Smooth muscle cell (in vitro differentiated cells): ENCODE results near the gene LGALSL. TPM values are rescaled to one million over a fixed set of nuclear protein-coding genes. Genes with fewer than 3 reads are reported as not detected.

Experiments used
- DNase-seq: peaks from one replicate; lab custom pipeline; 2025; ENCODE audit not compliant: unreplicated experiment; lab: John Stamatoyannopoulos, UW
- H2AFZ ChIP-seq: fragments of 200-600 bp; sonication (generic); 2 replicates; pipeline ENCODE4 v1.6.0; 2016; ENCODE audit warnings: antibody characterized with exemption, low read depth, mild to moderate bottlenecking
- H3F3A ChIP-seq: fragments of 200-600 bp; sonication (generic); 2 replicates; pipeline ENCODE4 v1.6.0; 2017; ENCODE audit warnings: antibody characterized with exemption, low read depth
- H3K27ac ChIP-seq: fragments of 200-600 bp; sonication (generic); 2 replicates; pipeline ENCODE4 v1.5.1; 2016; ENCODE audit warnings: low read depth, mild to moderate bottlenecking
- H3K27me3 ChIP-seq: fragments of 200-600 bp; sonication (generic); 2 replicates; pipeline ENCODE4 v1.6.1; 2016; ENCODE audit warnings: low read depth, mild to moderate bottlenecking
- H3K36me3 ChIP-seq: fragments of 200-600 bp; sonication (generic); 2 replicates; pipeline ENCODE4 v1.5.1; 2016; ENCODE audit warnings: low read depth
- H3K4me1 ChIP-seq: fragments of 200-600 bp; sonication (generic); 2 replicates; pipeline ENCODE4 v1.5.1; 2016; ENCODE audit warnings: low read depth
- H3K4me2 ChIP-seq: fragments of 200-600 bp; sonication (generic); 2 replicates; pipeline ENCODE4 v1.6.0; 2016; ENCODE audit warnings: mild to moderate bottlenecking
- H3K4me3 ChIP-seq: fragments of 200-600 bp; sonication (generic); 2 replicates; pipeline ENCODE4 v1.5.1; 2016; ENCODE audit warnings: mild to moderate bottlenecking
- H3K79me2 ChIP-seq: fragments of 200-600 bp; sonication (generic); 2 replicates; pipeline ENCODE4 v1.6.0; 2016; ENCODE audit warnings: low read depth, mild to moderate bottlenecking
- H3K9ac ChIP-seq: fragments of 200-600 bp; sonication (generic); 2 replicates; pipeline ENCODE4 v1.6.0; 2016; ENCODE audit warnings: low read depth
- H3K9me3 ChIP-seq: fragments of 200-600 bp; sonication (generic); replicated peaks from 2 replicates; pipeline ENCODE4 v1.5.1; 2016; ENCODE audit warnings: low read depth
- H4K20me1 ChIP-seq: fragments of 200-600 bp; sonication (generic); 2 replicates; pipeline ENCODE4 v1.6.0; 2016; ENCODE audit warnings: low read depth
- WGBS: methylation state at CpG from one replicate; pipeline ENCODE4 v1.1.7; 2016; ENCODE audit warnings: low lambda C conversion rate; 5-methylcytosine and 5-hydroxymethylcytosine counted together
- polyA plus RNA-seq: library from polyadenylated mRNA; unstranded; fragments of >200 nt; fragmentation: Nextera tagmentation; extraction: Ambion mirVana; gene quantifications from 2 replicates; pipeline ENCODE4 v1.2.1, GENCODE V29; 2016
- total RNA-seq: library from RNA; depleted of rRNA; stranded (reverse); fragments of >200 nt; gene quantifications from 2 replicates; pipeline ENCODE4 v1.2.3, GENCODE V29; 2014
- TF ChIP-seq, protein P1 (sequence below): fragments of 200-600 bp; sonication (generic); IDR thresholded peaks from 2 replicates; pipeline ENCODE4 v1.5.1; 2017; ENCODE audit warnings: borderline replicate concordance, mild to moderate bottlenecking, antibody characterized with exemption; ENCODE audit not compliant: insufficient read depth, poor library complexity, severe bottlenecking

Gene LGALSL
- total and polyA plus RNA-seq, 2 experiments from 2014 or later: 8.1 to 13.9 TPM

DNA sequence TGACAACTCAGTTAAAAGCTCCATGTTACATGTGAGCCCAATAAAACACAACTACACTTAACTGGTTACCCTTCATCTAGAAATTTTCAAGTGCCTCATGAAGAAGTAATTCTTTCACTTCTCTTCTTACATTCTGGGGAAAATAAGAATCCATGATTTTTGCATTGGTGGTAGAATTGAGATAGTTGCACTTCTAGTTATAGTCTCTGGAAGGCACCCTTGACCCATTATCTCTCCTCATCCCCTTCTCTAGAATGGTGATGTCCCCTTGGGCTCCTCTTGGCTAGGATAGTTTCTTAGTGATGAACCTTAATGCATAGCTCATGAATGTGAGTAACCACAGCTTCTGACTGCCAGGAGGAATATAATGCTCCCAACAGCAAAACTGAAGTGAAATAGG lies 3.6 kb downstream of the LGALSL start:
- Histone ChIP-seq H3K27ac (no peak overlapping the region), H3F3A (peaks cover 3% of the 10 kb centered on the region), H4K20me1 (no peaks in the 10 kb centered on the region), H3K27me3 (no peaks in the 10 kb centered on the region), H3K4me3 (no peak overlapping the region), H3K36me3 (peaks cover 8% of the 10 kb centered on the region), H2AFZ (no peak overlapping the region), H3K9ac (no peak overlapping the region), H3K79me2 (no peaks in the 10 kb centered on the region), H3K4me1 (peaks cover 17% of the 10 kb centered on the region), H3K9me3 (no peaks in the 10 kb centered on the region), H3K4me2 (no peak overlapping the region)
- no peak for DNase-seq
- TF ChIP-seq, protein P1, sequence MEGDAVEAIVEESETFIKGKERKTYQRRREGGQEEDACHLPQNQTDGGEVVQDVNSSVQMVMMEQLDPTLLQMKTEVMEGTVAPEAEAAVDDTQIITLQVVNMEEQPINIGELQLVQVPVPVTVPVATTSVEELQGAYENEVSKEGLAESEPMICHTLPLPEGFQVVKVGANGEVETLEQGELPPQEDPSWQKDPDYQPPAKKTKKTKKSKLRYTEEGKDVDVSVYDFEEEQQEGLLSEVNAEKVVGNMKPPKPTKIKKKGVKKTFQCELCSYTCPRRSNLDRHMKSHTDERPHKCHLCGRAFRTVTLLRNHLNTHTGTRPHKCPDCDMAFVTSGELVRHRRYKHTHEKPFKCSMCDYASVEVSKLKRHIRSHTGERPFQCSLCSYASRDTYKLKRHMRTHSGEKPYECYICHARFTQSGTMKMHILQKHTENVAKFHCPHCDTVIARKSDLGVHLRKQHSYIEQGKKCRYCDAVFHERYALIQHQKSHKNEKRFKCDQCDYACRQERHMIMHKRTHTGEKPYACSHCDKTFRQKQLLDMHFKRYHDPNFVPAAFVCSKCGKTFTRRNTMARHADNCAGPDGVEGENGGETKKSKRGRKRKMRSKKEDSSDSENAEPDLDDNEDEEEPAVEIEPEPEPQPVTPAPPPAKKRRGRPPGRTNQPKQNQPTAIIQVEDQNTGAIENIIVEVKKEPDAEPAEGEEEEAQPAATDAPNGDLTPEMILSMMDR: no peak

DNA sequence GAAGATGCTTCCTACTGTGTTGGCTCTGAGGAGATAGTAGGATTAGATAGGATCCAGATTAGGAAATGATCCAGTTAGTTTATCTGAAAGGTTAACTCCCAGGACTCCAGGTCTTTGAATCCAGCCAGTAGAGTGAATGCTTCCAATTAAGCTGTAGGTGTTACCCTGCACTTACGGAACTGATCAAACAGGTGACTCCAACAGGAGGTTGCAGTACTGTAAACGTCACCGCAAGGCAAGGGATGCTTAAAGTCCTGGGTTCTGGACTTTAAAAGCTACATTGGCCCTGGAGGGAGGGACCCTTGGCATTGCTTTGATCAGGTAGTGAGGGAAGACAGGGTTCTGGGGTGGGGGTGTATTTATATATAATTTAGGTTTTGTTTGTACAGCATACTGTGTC lies 5.6 kb downstream of the LGALSL start:
- H3K27me3 ChIP-seq: no peaks in the 10 kb centered on the region
- peaks cover 6% of the 10 kb centered on the region for H3K4me1 ChIP-seq
- DNase-seq: no peak
- H2AFZ ChIP-seq: no peak overlapping the region
- no peaks in the 10 kb centered on the region for H3K79me2 ChIP-seq
- H4K20me1 ChIP-seq: no peaks in the 10 kb centered on the region
- no peaks in the 10 kb centered on the region for H3K9me3 ChIP-seq
- no peak overlapping the region for H3K9ac ChIP-seq
- H3K4me3 ChIP-seq: no peak overlapping the region
- 93% methylated on average over 3 of the region's 3 CpGs for WGBS
- H3K27ac ChIP-seq: no peak overlapping the region
- no peak overlapping the region for H3K4me2 ChIP-seq
- H3F3A ChIP-seq: peaks cover 3% of the 10 kb centered on the region
- TF ChIP-seq, protein P1: no peak
- peaks cover 8% of the 10 kb centered on the region for H3K36me3 ChIP-seq

DNA sequence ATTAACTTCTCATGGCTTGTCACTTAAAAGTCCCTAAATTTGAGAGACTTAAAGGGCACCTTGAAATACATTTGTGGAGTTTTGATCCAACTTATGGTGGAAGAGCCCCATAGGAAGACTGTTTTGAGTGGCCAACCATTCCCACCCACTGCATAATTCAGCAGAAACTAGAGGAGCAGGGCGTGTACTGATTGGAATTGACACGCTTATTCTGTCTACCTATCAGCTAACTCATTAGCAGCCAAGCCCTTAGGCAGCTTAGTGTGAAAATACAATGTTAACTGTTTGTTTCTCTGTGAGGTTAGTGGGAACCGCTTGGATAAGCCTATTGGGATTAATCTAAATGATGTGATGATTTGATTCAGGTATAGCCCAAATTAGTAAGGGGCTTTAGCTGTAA lies 6.4 kb downstream of the LGALSL start:
- H3K4me1 ChIP-seq: peaks cover 4% of the 10 kb centered on the region
- TF ChIP-seq, protein P1: no peak
- H3K9me3 ChIP-seq: no peaks in the 10 kb centered on the region
- no peak for DNase-seq
- H3K36me3 ChIP-seq: peaks cover 8% of the 10 kb centered on the region
- no peaks in the 10 kb centered on the region for H3K27me3 ChIP-seq
- H3K79me2 ChIP-seq: no peaks in the 10 kb centered on the region
- H4K20me1 ChIP-seq: no peaks in the 10 kb centered on the region
- no peak overlapping the region for H3K9ac ChIP-seq
- no peaks in the 10 kb centered on the region for H3F3A ChIP-seq
- H3K4me2 ChIP-seq: no peak overlapping the region
- H3K27ac ChIP-seq: no peak overlapping the region
- 88% methylated on average over 3 of the region's 3 CpGs for WGBS
- H2AFZ ChIP-seq: no peak overlapping the region
- H3K4me3 ChIP-seq: no peak overlapping the region

DNA sequence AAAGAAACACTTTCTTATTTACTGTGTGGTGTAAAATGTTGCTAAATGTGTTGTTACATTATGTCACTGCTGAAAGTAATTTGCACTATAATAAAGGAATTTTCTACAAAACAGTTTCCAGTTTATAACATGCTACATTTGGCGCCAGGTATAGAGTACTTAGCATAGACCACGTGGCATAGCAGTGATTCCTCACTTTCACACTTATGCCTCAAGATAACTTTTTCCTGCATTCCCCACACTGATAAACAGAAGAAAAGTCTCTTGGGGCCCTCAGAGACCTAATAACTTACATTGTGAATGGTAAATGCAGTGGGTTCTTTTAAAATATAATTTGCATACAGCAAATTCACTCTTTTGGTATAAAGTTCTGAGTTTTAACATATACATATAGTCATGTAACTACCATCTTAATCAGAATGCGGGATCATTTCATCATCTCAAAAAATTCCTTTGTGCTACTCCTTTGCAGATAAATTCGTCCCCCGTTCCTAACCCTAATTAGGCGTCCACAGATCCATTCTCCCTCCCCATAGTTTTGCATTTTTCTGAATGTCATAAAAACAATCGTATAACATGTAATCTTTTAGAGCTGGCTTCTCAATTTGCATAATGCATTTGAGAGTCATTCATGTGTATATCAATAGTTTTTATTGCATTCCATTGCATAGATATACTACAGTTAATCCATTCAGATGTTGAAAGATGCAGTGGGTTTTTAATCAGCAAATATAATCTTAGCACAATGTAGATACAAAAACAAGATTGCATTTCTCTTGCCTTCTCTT lies 7.5 kb downstream of the LGALSL start:
- Histone ChIP-seq H3K4me3 (no peak overlapping the region), H3K4me2 (no peak overlapping the region), H3F3A (no peaks in the 10 kb centered on the region), H3K36me3 (peaks cover 8% of the 10 kb centered on the region), H3K27ac (no peak overlapping the region), H3K9me3 (no peaks in the 10 kb centered on the region), H3K79me2 (no peaks in the 10 kb centered on the region), H2AFZ (no peak overlapping the region), H3K27me3 (no peaks in the 10 kb centered on the region), H3K9ac (no peak overlapping the region), H4K20me1 (no peaks in the 10 kb centered on the region), H3K4me1 (no peaks in the 10 kb centered on the region)
- WGBS: 87% methylated on average over 7 of the region's 7 CpGs
- DNase-seq: no peak
- TF ChIP-seq, protein P1: no peak
